ENCODE data around the gene GAPDHS. TPM values are rescaled to one million over a fixed set of nuclear protein-coding genes. Genes with fewer than 3 reads are reported as not detected.
A peak's percentile ranks its signal among the peaks of the same experiment; 100 is the strongest.

GAPDHS gene
- total and polyA plus RNA-seq, 2 of the 13 experiments (the other 11 are each of a cell fraction or from before 2014, with no cell fraction given) = not detected

DNA sequence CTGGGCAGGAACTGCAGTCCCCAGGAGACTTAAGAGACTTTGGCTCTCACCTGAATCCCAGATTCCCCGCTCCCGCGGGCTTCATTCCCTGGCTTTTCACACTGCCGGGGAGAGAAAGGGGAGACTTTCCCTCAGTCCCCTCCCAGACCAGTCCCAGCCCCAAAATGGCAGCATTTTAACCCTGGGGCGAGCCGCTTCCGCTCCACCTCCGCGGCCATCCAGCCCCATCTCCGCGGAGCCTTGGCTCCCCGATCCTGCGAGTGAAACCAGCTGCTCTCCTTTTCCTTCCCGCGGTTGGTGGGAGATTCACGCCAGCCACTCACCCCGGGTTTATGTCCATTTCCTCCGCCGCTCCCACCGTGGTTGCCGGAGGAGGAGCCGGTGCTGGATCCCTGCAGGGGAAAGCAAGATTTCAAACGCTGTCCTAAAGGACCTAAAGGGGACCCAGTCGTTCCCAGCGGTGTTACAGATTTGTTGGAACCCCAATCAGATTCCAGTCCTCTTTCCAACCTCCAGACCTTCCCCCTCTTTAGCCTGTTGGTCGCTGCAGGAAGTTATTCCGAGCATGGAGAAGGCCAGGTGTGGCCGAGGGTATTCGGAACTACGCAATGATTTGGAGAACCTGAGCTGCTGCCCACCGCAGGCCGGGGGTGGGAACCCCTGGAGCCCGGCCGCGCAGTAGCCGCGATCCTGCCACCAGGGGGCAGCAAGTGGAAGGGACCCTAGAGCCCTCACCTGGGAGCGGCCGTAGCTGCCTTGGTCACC, 23.2 kb upstream of the GAPDHS start (continued):
- TF ChIP-seq, protein P1, sequence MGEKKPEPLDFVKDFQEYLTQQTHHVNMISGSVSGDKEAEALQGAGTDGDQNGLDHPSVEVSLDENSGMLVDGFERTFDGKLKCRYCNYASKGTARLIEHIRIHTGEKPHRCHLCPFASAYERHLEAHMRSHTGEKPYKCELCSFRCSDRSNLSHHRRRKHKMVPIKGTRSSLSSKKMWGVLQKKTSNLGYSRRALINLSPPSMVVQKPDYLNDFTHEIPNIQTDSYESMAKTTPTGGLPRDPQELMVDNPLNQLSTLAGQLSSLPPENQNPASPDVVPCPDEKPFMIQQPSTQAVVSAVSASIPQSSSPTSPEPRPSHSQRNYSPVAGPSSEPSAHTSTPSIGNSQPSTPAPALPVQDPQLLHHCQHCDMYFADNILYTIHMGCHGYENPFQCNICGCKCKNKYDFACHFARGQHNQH (CRISPR knock-in tag; IDR thresholded peaks at IDR 0.05) = peak; percentile 26; the same call in 1 of the 2 replicates
- TF ChIP-seq, protein P2, sequence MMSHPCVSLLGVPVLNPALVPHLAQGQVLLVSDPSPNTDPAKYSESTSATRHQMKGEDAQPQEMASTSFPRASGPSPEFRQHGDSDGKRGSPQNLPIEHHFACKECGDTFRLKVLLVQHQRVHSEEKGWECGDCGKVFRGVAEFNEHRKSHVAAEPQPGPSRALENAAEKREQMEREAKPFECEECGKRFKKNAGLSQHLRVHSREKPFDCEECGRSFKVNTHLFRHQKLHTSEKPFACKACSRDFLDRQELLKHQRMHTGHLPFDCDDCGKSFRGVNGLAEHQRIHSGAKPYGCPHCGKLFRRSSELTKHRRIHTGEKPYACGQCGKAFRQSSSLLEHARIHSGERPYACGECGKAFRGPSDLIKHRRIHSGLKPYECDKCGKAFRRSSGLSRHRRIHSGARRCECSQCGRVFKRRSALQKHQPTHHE (CRISPR knock-in tag; IDR thresholded peaks at IDR 0.05; ENCODE audit: borderline replicate concordance) = 0 out of 2 replicates have a peak, but pooled peaks have one; percentile 30
- TF ChIP-seq YY1 (IDR thresholded peaks at IDR 0.05; ENCODE audit: insufficient read depth, insufficient replicate concordance, low read depth, low read length) (peak; percentile 78), U2AF1 (optimal IDR thresholded peaks at IDR 0.05; ENCODE audit: low read depth, low read length) (no peak), MXD3 (CRISPR knock-in tag; IDR thresholded peaks at IDR 0.05) (0 out of 2 replicates have a peak, but pooled peaks have one; percentile 29), FOXA3 (CRISPR knock-in tag; IDR thresholded peaks at IDR 0.05) (no peak; the same call in 1 of the 2 replicates), CBFB (CRISPR knock-in tag; IDR thresholded peaks at IDR 0.05) (0 out of 2 replicates have a peak, but pooled peaks have one; percentile 65), ZNF101 (CRISPR knock-in tag; IDR thresholded peaks at IDR 0.05; ENCODE audit: borderline replicate concordance, low read depth) (no peak), ARID5B (CRISPR knock-in tag; IDR thresholded peaks at IDR 0.05) (peak; percentile 48; the same call in 1 of the 2 replicates), ZNF556 (CRISPR knock-in tag; IDR thresholded peaks at IDR 0.05; ENCODE audit: borderline replicate concordance) (0 out of 2 replicates have a peak, but pooled peaks have one; percentile 44), FOXO1 (CRISPR knock-in tag; IDR thresholded peaks at IDR 0.05) (peak; percentile 55; the same call in 1 of the 2 replicates), KAT8 (CRISPR knock-in tag; IDR thresholded peaks at IDR 0.05) (peak; percentile 46; the same call in 1 of the 2 replicates), SP5 (CRISPR knock-in tag; IDR thresholded peaks at IDR 0.05; ENCODE audit: borderline replicate concordance, low read depth) (0 out of 2 replicates have a peak, but pooled peaks have one; percentile 19), ESRRA (CRISPR knock-in tag; IDR thresholded peaks at IDR 0.05; ENCODE audit: low read depth) (peak; percentile 42; the same call in 1 of the 2 replicates), DRAP1 (CRISPR knock-in tag; IDR thresholded peaks at IDR 0.05) (peak; percentile 31; the same call in 1 of the 2 replicates)
- TF ChIP-seq, protein P3, sequence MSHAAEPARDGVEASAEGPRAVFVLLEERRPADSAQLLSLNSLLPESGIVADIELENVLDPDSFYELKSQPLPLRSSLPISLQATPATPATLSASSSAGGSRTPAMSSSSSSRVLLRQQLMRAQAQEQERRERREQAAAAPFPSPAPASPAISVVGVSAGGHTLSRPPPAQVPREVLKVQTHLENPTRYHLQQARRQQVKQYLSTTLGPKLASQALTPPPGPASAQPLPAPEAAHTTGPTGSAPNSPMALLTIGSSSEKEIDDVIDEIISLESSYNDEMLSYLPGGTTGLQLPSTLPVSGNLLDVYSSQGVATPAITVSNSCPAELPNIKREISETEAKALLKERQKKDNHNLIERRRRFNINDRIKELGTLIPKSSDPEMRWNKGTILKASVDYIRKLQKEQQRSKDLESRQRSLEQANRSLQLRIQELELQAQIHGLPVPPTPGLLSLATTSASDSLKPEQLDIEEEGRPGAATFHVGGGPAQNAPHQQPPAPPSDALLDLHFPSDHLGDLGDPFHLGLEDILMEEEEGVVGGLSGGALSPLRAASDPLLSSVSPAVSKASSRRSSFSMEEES (CRISPR knock-in tag; IDR thresholded peaks at IDR 0.05) = 0 out of 2 replicates have a peak, but pooled peaks have one; percentile 52
- TF ChIP-seq, protein P4, sequence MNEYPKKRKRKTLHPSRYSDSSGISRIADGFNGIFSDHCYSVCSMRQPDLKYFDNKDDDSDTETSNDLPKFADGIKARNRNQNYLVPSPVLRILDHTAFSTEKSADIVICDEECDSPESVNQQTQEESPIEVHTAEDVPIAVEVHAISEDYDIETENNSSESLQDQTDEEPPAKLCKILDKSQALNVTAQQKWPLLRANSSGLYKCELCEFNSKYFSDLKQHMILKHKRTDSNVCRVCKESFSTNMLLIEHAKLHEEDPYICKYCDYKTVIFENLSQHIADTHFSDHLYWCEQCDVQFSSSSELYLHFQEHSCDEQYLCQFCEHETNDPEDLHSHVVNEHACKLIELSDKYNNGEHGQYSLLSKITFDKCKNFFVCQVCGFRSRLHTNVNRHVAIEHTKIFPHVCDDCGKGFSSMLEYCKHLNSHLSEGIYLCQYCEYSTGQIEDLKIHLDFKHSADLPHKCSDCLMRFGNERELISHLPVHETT (CRISPR knock-in tag; conservative IDR thresholded peaks at IDR 0.05) = peak; percentile 53; the same call in 1 of the 2 replicates
